GM23248 (cell line): ENCODE results near the gene ICA1.

Experiments
- EZH2 ChIP-seq: fragments of 200-600 bp; sonication (generic); IDR thresholded peaks from 2 replicates; pipeline ENCODE4 v1.6.1; 2018; ENCODE audit warnings: antibody characterized with exemption, mild to moderate bottlenecking; ENCODE audit not compliant: insufficient read depth, poor library complexity, severe bottlenecking
- EZH2phosphoT487 ChIP-seq: fragments of 200-600 bp; sonication (generic); IDR thresholded peaks from 2 replicates; pipeline ENCODE4 v1.6.1; 2018; ENCODE audit warnings: antibody characterized with exemption, moderate library complexity, mild to moderate bottlenecking, low read depth; ENCODE audit not compliant: insufficient read depth

- no peak for TF ChIP-seq EZH2
- no peak for TF ChIP-seq EZH2phosphoT487
These were observed 16.2 kb upstream of the ICA1 start for GRCh38 chr7:8278183-8278582.
